Measurements from ENCODE around the gene SPTBN1.

Gene SPTBN1

GRCh38 chr2:54603796-54604195 lies 147.7 kb downstream of the SPTBN1 start:
- H3K4me3 ChIP-seq (ENCODE audit: low read depth, low read length) = no peak overlapping the region
- peaks cover 39% of the 10 kb centered on the region for H3K4me1 ChIP-seq (ENCODE audit: control insufficient read depth, insufficient read depth, low read length)
- peaks cover 16% of the 10 kb centered on the region for H3K36me3 ChIP-seq (ENCODE audit: control insufficient read depth, insufficient read depth, low read length)
- H3K9ac ChIP-seq (ENCODE audit: low read length) = no peak overlapping the region
- no peaks in the 10 kb centered on the region for H3K27me3 ChIP-seq (ENCODE audit: control insufficient read depth, insufficient read depth, low read length)
- no peak overlapping the region for H3K27ac ChIP-seq (ENCODE audit: low read depth, low read length)
- no peaks in the 10 kb centered on the region for H3K9me3 ChIP-seq (ENCODE audit: control insufficient read depth, insufficient read depth, low read depth, low read length)

GRCh38 chr2:54604871-54605270 lies 148.7 kb downstream of the SPTBN1 start:
- no peak overlapping the region for H3K4me3 ChIP-seq (ENCODE audit: low read depth, low read length)
- peaks cover 5% of the 10 kb centered on the region for H3K36me3 ChIP-seq (ENCODE audit: control insufficient read depth, insufficient read depth, low read length)
- H3K9me3 ChIP-seq (ENCODE audit: control insufficient read depth, insufficient read depth, low read depth, low read length) = no peaks in the 10 kb centered on the region
- no peaks in the 10 kb centered on the region for H3K27me3 ChIP-seq (ENCODE audit: control insufficient read depth, insufficient read depth, low read length)
- H3K4me1 ChIP-seq (ENCODE audit: control insufficient read depth, insufficient read depth, low read length) = peaks cover 42% of the 10 kb centered on the region
- no peak overlapping the region for H3K27ac ChIP-seq (ENCODE audit: low read depth, low read length)
- H3K9ac ChIP-seq (ENCODE audit: low read length) = no peak overlapping the region

GRCh38 chr2:54605836-54606235 lies 149.7 kb downstream of the SPTBN1 start:
- no peaks in the 10 kb centered on the region for H3K9me3 ChIP-seq (ENCODE audit: control insufficient read depth, insufficient read depth, low read depth, low read length)
- H3K36me3 ChIP-seq (ENCODE audit: control insufficient read depth, insufficient read depth, low read length) = no peaks in the 10 kb centered on the region; the same call in 1 of the 2 replicates
- H3K4me3 ChIP-seq (ENCODE audit: low read depth, low read length) = no peak overlapping the region
- no peak overlapping the region for H3K27ac ChIP-seq (ENCODE audit: low read depth, low read length)
- peaks cover 50% of the 10 kb centered on the region for H3K4me1 ChIP-seq (ENCODE audit: control insufficient read depth, insufficient read depth, low read length)
- no peaks in the 10 kb centered on the region for H3K27me3 ChIP-seq (ENCODE audit: control insufficient read depth, insufficient read depth, low read length)
- no peak overlapping the region for H3K9ac ChIP-seq (ENCODE audit: low read length)

GRCh38 chr2:54606393-54606958 lies 150.3 kb downstream of the SPTBN1 start:
- Histone ChIP-seq H3K4me1 (ENCODE audit: control insufficient read depth, insufficient read depth, low read length) (peaks cover 45% of the 10 kb centered on the region), H3K36me3 (ENCODE audit: control insufficient read depth, insufficient read depth, low read length) (no peaks in the 10 kb centered on the region), H3K9ac (ENCODE audit: low read length) (no peak overlapping the region), H3K4me3 (ENCODE audit: low read depth, low read length) (no peak overlapping the region), H3K27ac (ENCODE audit: low read depth, low read length) (no peak overlapping the region), H3K9me3 (ENCODE audit: control insufficient read depth, insufficient read depth, low read depth, low read length) (no peaks in the 10 kb centered on the region), H3K27me3 (ENCODE audit: control insufficient read depth, insufficient read depth, low read length) (no peaks in the 10 kb centered on the region)

GRCh38 chr2:54608224-54608623 lies 152.1 kb downstream of the SPTBN1 start:
- H3K9me3 ChIP-seq (ENCODE audit: control insufficient read depth, insufficient read depth, low read depth, low read length) = no peaks in the 10 kb centered on the region
- no peak overlapping the region for H3K9ac ChIP-seq (ENCODE audit: low read length)
- H3K27ac ChIP-seq (ENCODE audit: low read depth, low read length) = no peak overlapping the region
- H3K4me3 ChIP-seq (ENCODE audit: low read depth, low read length) = no peak overlapping the region
- H3K27me3 ChIP-seq (ENCODE audit: control insufficient read depth, insufficient read depth, low read length) = no peaks in the 10 kb centered on the region
- H3K36me3 ChIP-seq (ENCODE audit: control insufficient read depth, insufficient read depth, low read length) = peaks cover 8% of the 10 kb centered on the region; the same call in 1 of the 2 replicates
- peaks cover 31% of the 10 kb centered on the region for H3K4me1 ChIP-seq (ENCODE audit: control insufficient read depth, insufficient read depth, low read length)

- Histone ChIP-seq H3K4me1 (ENCODE audit: control insufficient read depth, insufficient read depth, low read length) (peaks cover 32% of the 10 kb centered on the region), H3K9ac (ENCODE audit: low read length) (no peak overlapping the region), H3K27ac (ENCODE audit: low read depth, low read length) (no peak overlapping the region), H3K36me3 (ENCODE audit: control insufficient read depth, insufficient read depth, low read length) (peaks cover 8% of the 10 kb centered on the region; the same call in 1 of the 2 replicates), H3K27me3 (ENCODE audit: control insufficient read depth, insufficient read depth, low read length) (no peaks in the 10 kb centered on the region), H3K9me3 (ENCODE audit: control insufficient read depth, insufficient read depth, low read depth, low read length) (no peaks in the 10 kb centered on the region), H3K4me3 (ENCODE audit: low read depth, low read length) (no peak overlapping the region)
These were observed 153.1 kb downstream of the SPTBN1 start for GRCh38 chr2:54609241-54609640.

- Histone ChIP-seq H3K27ac (ENCODE audit: low read depth, low read length) (no peak overlapping the region), H3K36me3 (ENCODE audit: control insufficient read depth, insufficient read depth, low read length) (peaks cover 8% of the 10 kb centered on the region; the same call in 1 of the 2 replicates), H3K27me3 (ENCODE audit: control insufficient read depth, insufficient read depth, low read length) (no peaks in the 10 kb centered on the region), H3K4me3 (ENCODE audit: low read depth, low read length) (no peak overlapping the region), H3K4me1 (ENCODE audit: control insufficient read depth, insufficient read depth, low read length) (peaks cover 30% of the 10 kb centered on the region), H3K9me3 (ENCODE audit: control insufficient read depth, insufficient read depth, low read depth, low read length) (no peaks in the 10 kb centered on the region), H3K9ac (ENCODE audit: low read length) (no peak overlapping the region)
These were observed 153.5 kb downstream of the SPTBN1 start for GRCh38 chr2:54609647-54610046.

GRCh38 chr2:54610700-54611099 lies 154.6 kb downstream of the SPTBN1 start:
- H3K27me3 ChIP-seq (ENCODE audit: control insufficient read depth, insufficient read depth, low read length) = no peaks in the 10 kb centered on the region
- H3K9ac ChIP-seq (ENCODE audit: low read length) = no peak overlapping the region
- H3K4me1 ChIP-seq (ENCODE audit: control insufficient read depth, insufficient read depth, low read length) = peaks cover 23% of the 10 kb centered on the region
- peaks cover 16% of the 10 kb centered on the region for H3K36me3 ChIP-seq (ENCODE audit: control insufficient read depth, insufficient read depth, low read length)
- H3K9me3 ChIP-seq (ENCODE audit: control insufficient read depth, insufficient read depth, low read depth, low read length) = no peaks in the 10 kb centered on the region
- no peak overlapping the region for H3K4me3 ChIP-seq (ENCODE audit: low read depth, low read length)
- H3K27ac ChIP-seq (ENCODE audit: low read depth, low read length) = no peak overlapping the region

GRCh38 chr2:54611830-54612545 lies 155.9 kb downstream of the SPTBN1 start:
- Histone ChIP-seq H3K27me3 (ENCODE audit: control insufficient read depth, insufficient read depth, low read length) (no peaks in the 10 kb centered on the region), H3K9ac (ENCODE audit: low read length) (no peak overlapping the region), H3K27ac (ENCODE audit: low read depth, low read length) (no peak overlapping the region), H3K36me3 (ENCODE audit: control insufficient read depth, insufficient read depth, low read length) (peaks cover 28% of the 10 kb centered on the region), H3K9me3 (ENCODE audit: control insufficient read depth, insufficient read depth, low read depth, low read length) (no peaks in the 10 kb centered on the region), H3K4me1 (ENCODE audit: control insufficient read depth, insufficient read depth, low read length) (peaks cover 23% of the 10 kb centered on the region), H3K4me3 (ENCODE audit: low read depth, low read length) (no peak overlapping the region)

GRCh38 chr2:54613386-54613785 lies 157.3 kb downstream of the SPTBN1 start:
- Histone ChIP-seq H3K4me1 (ENCODE audit: control insufficient read depth, insufficient read depth, low read length) (peaks cover 23% of the 10 kb centered on the region), H3K9ac (ENCODE audit: low read length) (no peak overlapping the region), H3K9me3 (ENCODE audit: control insufficient read depth, insufficient read depth, low read depth, low read length) (no peaks in the 10 kb centered on the region), H3K27me3 (ENCODE audit: control insufficient read depth, insufficient read depth, low read length) (no peaks in the 10 kb centered on the region), H3K36me3 (ENCODE audit: control insufficient read depth, insufficient read depth, low read length) (peaks cover 42% of the 10 kb centered on the region), H3K4me3 (ENCODE audit: low read depth, low read length) (no peak overlapping the region), H3K27ac (ENCODE audit: low read depth, low read length) (no peak overlapping the region)

- peaks cover 23% of the 10 kb centered on the region for H3K4me1 ChIP-seq (ENCODE audit: control insufficient read depth, insufficient read depth, low read length)
- no peaks in the 10 kb centered on the region for H3K9me3 ChIP-seq (ENCODE audit: control insufficient read depth, insufficient read depth, low read depth, low read length)
- H3K9ac ChIP-seq (ENCODE audit: low read length) = no peak overlapping the region
- no peaks in the 10 kb centered on the region for H3K27me3 ChIP-seq (ENCODE audit: control insufficient read depth, insufficient read depth, low read length)
- H3K27ac ChIP-seq (ENCODE audit: low read depth, low read length) = no peak overlapping the region
- no peak overlapping the region for H3K4me3 ChIP-seq (ENCODE audit: low read depth, low read length)
- peaks cover 47% of the 10 kb centered on the region for H3K36me3 ChIP-seq (ENCODE audit: control insufficient read depth, insufficient read depth, low read length)
These were observed 157.7 kb downstream of the SPTBN1 start for GRCh38 chr2:54613794-54614257.
